NCI-H510A treated with DMSO at 0.1 percent for 48 hours (cell line): ENCODE measurements around the gene NMNAT2.

Experiments
- DNase-seq: peaks from one replicate; lab custom pipeline; 2025; lab: John Stamatoyannopoulos, UW

NMNAT2 gene

GRCh38 chr1:183365676-183366075, 52.5 kb downstream of the NMNAT2 start:
- no peak for DNase-seq

- DNase-seq = no peak
Observed at GRCh38 chr1:183365093-183365492, 53.1 kb downstream of the NMNAT2 start.

GRCh38 chr1:183363972-183364371, 54.2 kb downstream of the NMNAT2 start:
- DNase-seq = no peak

GRCh38 chr1:183361081-183361480, 57.1 kb downstream of the NMNAT2 start:
- no peak for DNase-seq

- DNase-seq = no peak
Observed at GRCh38 chr1:183360473-183360872, 57.7 kb downstream of the NMNAT2 start.

GRCh38 chr1:183356534-183357182, 61.5 kb downstream of the NMNAT2 start:
- no peak for DNase-seq

- DNase-seq = no peak
Observed at GRCh38 chr1:183355797-183356196, 62.4 kb downstream of the NMNAT2 start.

GRCh38 chr1:183355181-183355580, 63.0 kb downstream of the NMNAT2 start:
- no peak for DNase-seq

- no peak for DNase-seq
Observed at GRCh38 chr1:183353597-183353996, 64.6 kb downstream of the NMNAT2 start.

- no peak for DNase-seq
Observed at GRCh38 chr1:183349201-183349711, 68.9 kb downstream of the NMNAT2 start.

- no peak for DNase-seq
Observed at GRCh38 chr1:183346276-183346732, 71.9 kb downstream of the NMNAT2 start.

- DNase-seq = no peak
Observed at GRCh38 chr1:183339556-183340167, 78.5 kb downstream of the NMNAT2 start.

GRCh38 chr1:183331091-183331742, 87.0 kb downstream of the NMNAT2 start:
- DNase-seq = peak; percentile 18

GRCh38 chr1:183330335-183330734, 87.8 kb downstream of the NMNAT2 start:
- DNase-seq = peak; percentile 4

- DNase-seq = no peak
Observed at GRCh38 chr1:183328371-183328770, 89.8 kb downstream of the NMNAT2 start.

GRCh38 chr1:183327434-183328290, 90.5 kb downstream of the NMNAT2 start:
- no peak for DNase-seq

- DNase-seq = no peak
Observed at GRCh38 chr1:183323849-183324683, 94.1 kb downstream of the NMNAT2 start.

- DNase-seq = no peak
Observed at GRCh38 chr1:183319606-183320005, 98.6 kb downstream of the NMNAT2 start.

- DNase-seq = no peak
Observed at GRCh38 chr1:183319051-183319450, 99.1 kb downstream of the NMNAT2 start.

GRCh38 chr1:183318433-183318832, 99.7 kb downstream of the NMNAT2 start:
- DNase-seq = no peak
